ENCODE data around the gene VSTM2L. TPM values are rescaled to one million over a fixed set of nuclear protein-coding genes. Genes with fewer than 3 reads are reported as not detected.
"Not testable (repeated sequence)": the region's sequence is repeated elsewhere in the genome, so short reads cannot be mapped to it uniquely, and the experiment has no call there.

Gene VSTM2L
- 1 to 10 TPM; 1.4 to 2.9 TPM for total RNA-seq
- 27.8 TPM for polyA plus RNA-seq (2013, experiment 1 of 2)
- 22.4 TPM for polyA plus RNA-seq (2013, experiment 2 of 2)
- long read RNA-seq, experiment 1, partial matches to known transcripts, result 1 of 4 reads
- long read RNA-seq, experiment 1, other reads (novel, unspliced or antisense), result 1 of 4 reads
- long read RNA-seq, experiment 2, partial matches to known transcripts, result 0 of 3 reads
- long read RNA-seq, experiment 2, other reads (novel, unspliced or antisense), result 1 of 3 reads
- long read RNA-seq, experiment 3, result 0 reads
- long read RNA-seq, experiment 4, result 0 reads

- Histone ChIP-seq H3K36me3 (ENCODE audit: control insufficient read depth, insufficient read depth, low read length) (no peaks in the 10 kb centered on the region), H3K4me1 (ENCODE audit: control insufficient read depth, insufficient read depth, low read length) (no peaks in the 10 kb centered on the region), H3K27me3 (ENCODE audit: control insufficient read depth, insufficient read depth, low read length, poor library complexity, severe bottlenecking) (peaks cover 33% of the 10 kb centered on the region), H3K9me3 (ENCODE audit: control insufficient read depth, low read length) (no peaks in the 10 kb centered on the region), H3K9ac (ENCODE audit: extremely low read depth, low read length, poor library complexity, severe bottlenecking) (no peak within 1 kb of the TSS), H3K27ac (ENCODE audit: low read depth, low read length) (no peak within 1 kb of the TSS), H3K4me3 (ENCODE audit: low read length) (peak within 1 kb of the TSS; percentile 53)
- Mint-ChIP-seq H3K36me3 (ENCODE audit: low read depth) (no peaks in the 10 kb centered on the region), H3K27ac (no peak within 1 kb of the TSS), H3K4me3 (peak within 1 kb of the TSS; percentile 49), H3K9me3 (no peaks in the 10 kb centered on the region), H3K4me1 (peaks cover 7% of the 10 kb centered on the region), H3K27me3 (ENCODE audit: insufficient read depth) (peaks cover 57% of the 10 kb centered on the region)
- peak; percentile 72 for DNase-seq
- no peak for TF ChIP-seq CTCF (conservative IDR thresholded peaks at IDR 0.05)
- 4 to 10% methylated on average over 17 to 69 of the region's 71 CpGs for WGBS, 2 experiments (ENCODE audit: insufficient coverage in 1 of 2, insufficient read length in 1 of 2)
Measured at GRCh38 chr20:37902504-37903313, at the start of gene VSTM2L. VSTM2L (plus strand) TSS chr20:37903127; CDS start chr20:37903351, 224 bp downstream.

- Mint-ChIP-seq H3K27me3 (ENCODE audit: insufficient read depth) (no peaks in the 10 kb centered on the region), H3K4me3 (no peak overlapping the region), H3K27ac (no peak overlapping the region), H3K4me1 (peaks cover 16% of the 10 kb centered on the region), H3K36me3 (ENCODE audit: low read depth) (peaks cover 33% of the 10 kb centered on the region), H3K9me3 (no peaks in the 10 kb centered on the region)
- no peak for TF ChIP-seq CTCF (conservative IDR thresholded peaks at IDR 0.05)
- no peak overlapping the region for H3K9ac ChIP-seq (ENCODE audit: extremely low read depth, low read length, poor library complexity, severe bottlenecking)
- H3K9me3 ChIP-seq (ENCODE audit: control insufficient read depth, low read length), result no peaks in the 10 kb centered on the region
- H3K4me1 ChIP-seq (ENCODE audit: control insufficient read depth, insufficient read depth, low read length), result peaks cover 4% of the 10 kb centered on the region
- H3K27ac ChIP-seq (ENCODE audit: low read depth, low read length), result no peak overlapping the region
- no peak for DNase-seq
- peaks cover 24% of the 10 kb centered on the region for H3K36me3 ChIP-seq (ENCODE audit: control insufficient read depth, insufficient read depth, low read length)
- H3K4me3 ChIP-seq (ENCODE audit: low read length), result no peak overlapping the region
- H3K27me3 ChIP-seq (ENCODE audit: control insufficient read depth, insufficient read depth, low read length, poor library complexity, severe bottlenecking), result no peaks in the 10 kb centered on the region
- 93 to 100% methylated on average over 2 of the region's 2 CpGs for WGBS, 2 experiments (ENCODE audit: insufficient coverage in 1 of 2, insufficient read length in 1 of 2)
Measured at GRCh38 chr20:37853823-37854375, 49.0 kb upstream of the VSTM2L start.

- H3K27me3 ChIP-seq (ENCODE audit: control insufficient read depth, insufficient read depth, low read length, poor library complexity, severe bottlenecking); H3K27ac Mint-ChIP-seq; H3K27ac ChIP-seq (ENCODE audit: low read depth, low read length); H3K9me3 ChIP-seq (ENCODE audit: control insufficient read depth, low read length); H3K9me3 Mint-ChIP-seq; H3K4me3 ChIP-seq (ENCODE audit: low read length); H3K4me1 ChIP-seq (ENCODE audit: control insufficient read depth, insufficient read depth, low read length); H3K9ac ChIP-seq (ENCODE audit: extremely low read depth, low read length, poor library complexity, severe bottlenecking); H3K4me1 Mint-ChIP-seq; DNase-seq; H3K27me3 Mint-ChIP-seq (ENCODE audit: insufficient read depth); H3K4me3 Mint-ChIP-seq: not testable (repeated sequence)
- WGBS, 2 experiments (ENCODE audit: insufficient coverage in 1 of 2, insufficient read length in 1 of 2), result 96% methylated on average over 3 to 5 of the region's 5 CpGs
- peaks cover 39% of the 10 kb centered on the region for H3K36me3 ChIP-seq (ENCODE audit: control insufficient read depth, insufficient read depth, low read length)
- H3K36me3 Mint-ChIP-seq (ENCODE audit: low read depth), result peaks cover 50% of the 10 kb centered on the region
Measured at GRCh38 chr20:37856034-37856433, 46.9 kb upstream of the VSTM2L start.
